SK-N-SH (cell line): ENCODE data around the gene MTERF2.

Source experiments
- CHD2 ChIP-seq: fragments of 150-350 bp; IDR thresholded peaks from 2 replicates; pipeline ENCODE4 v1.6.1; 2018; ENCODE audit warnings: low read length; ENCODE audit not compliant: partially characterized antibody
- FOSL2 ChIP-seq: IDR thresholded peaks from 2 replicates; pipeline ENCODE4 v1.4.0; 2012; ENCODE audit warnings: low read depth, mild to moderate bottlenecking, moderate library complexity, borderline replicate concordance
- NFIC ChIP-seq: IDR thresholded peaks from 2 replicates; pipeline ENCODE4 v1.4.0; 2012; ENCODE audit warnings: borderline replicate concordance
- RCOR1 ChIP-seq: fragments of 150-350 bp; IDR thresholded peaks from 2 replicates; pipeline ENCODE4 v1.6.1; 2017; ENCODE audit warnings: antibody characterized with exemption, low read length
- RFX5 ChIP-seq: IDR thresholded peaks from 2 replicates; pipeline ENCODE4 v1.6.1; 2012; ENCODE audit warnings: mild to moderate bottlenecking, improper control_type of control experiment, low read length
- TAF1 ChIP-seq: IDR thresholded peaks from 2 replicates; pipeline ENCODE4 v1.6.1; 2012; ENCODE audit warnings: low read depth, mild to moderate bottlenecking, low read length, moderate library complexity, borderline replicate concordance
- YY1 ChIP-seq: IDR thresholded peaks from 2 replicates; pipeline ENCODE4 v1.4.0; 2012; ENCODE audit warnings: low read depth, mild to moderate bottlenecking
- TF ChIP-seq, protein P1 (sequence below): fragments of 200-600 bp; sonication (generic); IDR thresholded peaks from 2 replicates; pipeline ENCODE4 v1.6.1; 2017; ENCODE audit warnings: antibody characterized with exemption, mild to moderate bottlenecking, moderate library complexity
- TF ChIP-seq, protein P2 (sequence below): fragments of 150-350 bp; IDR thresholded peaks from 2 replicates; pipeline ENCODE4 v1.6.1; 2017; ENCODE audit warnings: antibody characterized with exemption, low read length, low read depth, borderline replicate concordance

DNA sequence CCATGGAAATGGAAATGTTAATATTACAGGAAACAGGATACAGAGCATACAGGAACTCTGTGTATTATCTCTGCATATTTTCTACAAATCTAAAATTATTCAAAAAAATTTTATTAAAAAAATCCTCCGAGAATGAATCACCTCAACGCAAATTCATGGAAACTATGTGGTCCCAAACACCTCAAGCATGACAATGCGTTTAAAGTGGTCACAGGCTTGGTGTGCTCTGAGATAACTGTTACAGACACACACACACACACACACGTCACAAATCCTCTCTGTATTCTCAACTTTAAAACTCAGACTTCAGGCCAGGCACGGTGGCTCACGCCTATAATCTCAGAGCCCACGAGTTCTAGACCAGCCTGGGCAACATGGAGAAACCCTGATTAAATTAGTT is 45.3 kb upstream of the MTERF2 start:
- TF ChIP-seq, protein P1, sequence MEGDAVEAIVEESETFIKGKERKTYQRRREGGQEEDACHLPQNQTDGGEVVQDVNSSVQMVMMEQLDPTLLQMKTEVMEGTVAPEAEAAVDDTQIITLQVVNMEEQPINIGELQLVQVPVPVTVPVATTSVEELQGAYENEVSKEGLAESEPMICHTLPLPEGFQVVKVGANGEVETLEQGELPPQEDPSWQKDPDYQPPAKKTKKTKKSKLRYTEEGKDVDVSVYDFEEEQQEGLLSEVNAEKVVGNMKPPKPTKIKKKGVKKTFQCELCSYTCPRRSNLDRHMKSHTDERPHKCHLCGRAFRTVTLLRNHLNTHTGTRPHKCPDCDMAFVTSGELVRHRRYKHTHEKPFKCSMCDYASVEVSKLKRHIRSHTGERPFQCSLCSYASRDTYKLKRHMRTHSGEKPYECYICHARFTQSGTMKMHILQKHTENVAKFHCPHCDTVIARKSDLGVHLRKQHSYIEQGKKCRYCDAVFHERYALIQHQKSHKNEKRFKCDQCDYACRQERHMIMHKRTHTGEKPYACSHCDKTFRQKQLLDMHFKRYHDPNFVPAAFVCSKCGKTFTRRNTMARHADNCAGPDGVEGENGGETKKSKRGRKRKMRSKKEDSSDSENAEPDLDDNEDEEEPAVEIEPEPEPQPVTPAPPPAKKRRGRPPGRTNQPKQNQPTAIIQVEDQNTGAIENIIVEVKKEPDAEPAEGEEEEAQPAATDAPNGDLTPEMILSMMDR, result no peak
- no peak for TF ChIP-seq FOSL2
- TF ChIP-seq RCOR1, result no peak
- TF ChIP-seq, protein P2, sequence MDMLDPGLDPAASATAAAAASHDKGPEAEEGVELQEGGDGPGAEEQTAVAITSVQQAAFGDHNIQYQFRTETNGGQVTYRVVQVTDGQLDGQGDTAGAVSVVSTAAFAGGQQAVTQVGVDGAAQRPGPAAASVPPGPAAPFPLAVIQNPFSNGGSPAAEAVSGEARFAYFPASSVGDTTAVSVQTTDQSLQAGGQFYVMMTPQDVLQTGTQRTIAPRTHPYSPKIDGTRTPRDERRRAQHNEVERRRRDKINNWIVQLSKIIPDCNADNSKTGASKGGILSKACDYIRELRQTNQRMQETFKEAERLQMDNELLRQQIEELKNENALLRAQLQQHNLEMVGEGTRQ, result no peak
- TF ChIP-seq TAF1, result no peak
- no peak for TF ChIP-seq NFIC
- no peak for TF ChIP-seq RFX5
- TF ChIP-seq CHD2, result no peak
- TF ChIP-seq YY1, result no peak
